Sigmoid colon (tissue), 4 donors: ENCODE results near the gene FN3K.

Experiments
- CTCF ChIP-seq, 4 experiments: fragments of 450-650 bp in 3 of 4; fragments of 200-600 bp in 1 of 4; IDR thresholded peaks; one replicate each; pipeline ENCODE4 v1.5.1; 2016 to 2019; ENCODE audit warnings: antibody characterized with exemption in 4 of 4, mild to moderate bottlenecking in 3 of 4, moderate library complexity in 2 of 4
- EP300 ChIP-seq, 4 donors: sonication (generic); formaldehyde crosslinking; IDR thresholded peaks; one replicate each; pipeline ENCODE4 v1.6.1; 2017; ENCODE audit warnings: antibody characterized with exemption in 4 of 4
- POLR2A ChIP-seq, 2 donors: fragments of 450-650 bp; IDR thresholded peaks; one replicate each; pipeline ENCODE4 v1.6.1; 2016; ENCODE audit warnings: antibody characterized with exemption in 2 of 2, mild to moderate bottlenecking in 2 of 2, moderate library complexity in 2 of 2

- TF ChIP-seq CTCF (IDR thresholded peaks at IDR 0.05) (no peak), EP300 (IDR thresholded peaks at IDR 0.05) (no peak), POLR2A (IDR thresholded peaks at IDR 0.05) (no peak)
These were observed 9.0 kb upstream of the FN3K start for GRCh38 chr17:82726427-82726826.
